GM21717 (cell line): ENCODE results near the gene AGO4.

Experiments
- ATAC-seq: cut with Tn5 transposase; IDR thresholded peaks from one replicate; pipeline ENCODE4 v1.9.1; 2021; ENCODE audit warnings: mild to moderate bottlenecking, moderate library complexity; ENCODE audit not compliant: unreplicated experiment

The AGO4 gene

GRCh38 chr1:35894183-35894582 is 86.4 kb downstream of the AGO4 start:
- peak; percentile 59 for ATAC-seq

GRCh38 chr1:35894656-35895055 is 86.8 kb downstream of the AGO4 start:
- ATAC-seq, result no peak

GRCh38 chr1:35899941-35900340 is 92.1 kb downstream of the AGO4 start:
- no peak for ATAC-seq

- no peak for ATAC-seq
These were observed 93.4 kb downstream of the AGO4 start for GRCh38 chr1:35901235-35901634.

- ATAC-seq, result no peak
These were observed 94.9 kb downstream of the AGO4 start for GRCh38 chr1:35902671-35903070.
